IPS-NIHi7 (cell line): ENCODE measurements around the gene ATAD2B.
"Not testable (repeated sequence)": the region's sequence is repeated elsewhere in the genome, so short reads cannot be mapped to it uniquely, and the experiment has no call there.

Experiments used
- DNase-seq: peaks from one replicate; pipeline ENCODE4 v3.0.0; 2012; ENCODE audit warnings: mixed read lengths; ENCODE audit errors: extremely low spot score

The ATAD2B gene

GRCh38 chr2:23926750-23927571 is at the start of gene ATAD2B:
ATAD2B (minus strand) TSS chr2:23927123; CDS start chr2:23926770, 353 bp downstream.
- DNase-seq = peak; percentile 96

- DNase-seq = no peak
Observed at GRCh38 chr2:23967846-23968245, 40.9 kb upstream of the ATAD2B start.

GRCh38 chr2:23954325-23955014 is 27.5 kb upstream of the ATAD2B start:
- DNase-seq = no peak

- DNase-seq = no peak
Observed at GRCh38 chr2:23953625-23954024, 26.7 kb upstream of the ATAD2B start.

GRCh38 chr2:23952558-23952957 is 25.6 kb upstream of the ATAD2B start:
- not testable (repeated sequence) for DNase-seq

- DNase-seq = no peak
Observed at GRCh38 chr2:23947350-23947749, 20.4 kb upstream of the ATAD2B start.

GRCh38 chr2:23944976-23945375 is 18.1 kb upstream of the ATAD2B start:
- DNase-seq = no peak

- DNase-seq = no peak
Observed at GRCh38 chr2:23944527-23944926, 17.6 kb upstream of the ATAD2B start.

GRCh38 chr2:23943666-23944065 is 16.7 kb upstream of the ATAD2B start:
- no peak for DNase-seq

GRCh38 chr2:23941644-23942043 is 14.7 kb upstream of the ATAD2B start:
- DNase-seq = no peak

GRCh38 chr2:23940718-23941620 is 14.0 kb upstream of the ATAD2B start:
- DNase-seq = peak; percentile 74

- peak; percentile 91 for DNase-seq
Observed at GRCh38 chr2:23939987-23940717, 13.2 kb upstream of the ATAD2B start, which contains the start of gene UBXN2A. UBXN2A (plus strand) TSS chr2:23940463; CDS start chr2:23958315, 17,852 bp downstream.

GRCh38 chr2:23934259-23934658 is 7.3 kb upstream of the ATAD2B start:
- DNase-seq = no peak

GRCh38 chr2:23926290-23926749 is 603 bp downstream of the ATAD2B start:
- DNase-seq = peak; percentile 38

GRCh38 chr2:23925702-23926289 is 1.1 kb downstream of the ATAD2B start:
- peak; percentile 19 for DNase-seq

GRCh38 chr2:23924589-23925359 is 2.1 kb downstream of the ATAD2B start:
- no peak for DNase-seq

GRCh38 chr2:23918837-23919489 is 8.0 kb downstream of the ATAD2B start:
- no peak for DNase-seq

GRCh38 chr2:23916727-23917405 is 10.1 kb downstream of the ATAD2B start:
- no peak for DNase-seq

- DNase-seq = no peak
Observed at GRCh38 chr2:23915327-23915726, 11.6 kb downstream of the ATAD2B start.
